ENCODE results near the gene BTBD16.

GRCh38 chr10:122264931-122265330, 6.2 kb upstream of the BTBD16 start:
- TF ChIP-seq, protein P1, sequence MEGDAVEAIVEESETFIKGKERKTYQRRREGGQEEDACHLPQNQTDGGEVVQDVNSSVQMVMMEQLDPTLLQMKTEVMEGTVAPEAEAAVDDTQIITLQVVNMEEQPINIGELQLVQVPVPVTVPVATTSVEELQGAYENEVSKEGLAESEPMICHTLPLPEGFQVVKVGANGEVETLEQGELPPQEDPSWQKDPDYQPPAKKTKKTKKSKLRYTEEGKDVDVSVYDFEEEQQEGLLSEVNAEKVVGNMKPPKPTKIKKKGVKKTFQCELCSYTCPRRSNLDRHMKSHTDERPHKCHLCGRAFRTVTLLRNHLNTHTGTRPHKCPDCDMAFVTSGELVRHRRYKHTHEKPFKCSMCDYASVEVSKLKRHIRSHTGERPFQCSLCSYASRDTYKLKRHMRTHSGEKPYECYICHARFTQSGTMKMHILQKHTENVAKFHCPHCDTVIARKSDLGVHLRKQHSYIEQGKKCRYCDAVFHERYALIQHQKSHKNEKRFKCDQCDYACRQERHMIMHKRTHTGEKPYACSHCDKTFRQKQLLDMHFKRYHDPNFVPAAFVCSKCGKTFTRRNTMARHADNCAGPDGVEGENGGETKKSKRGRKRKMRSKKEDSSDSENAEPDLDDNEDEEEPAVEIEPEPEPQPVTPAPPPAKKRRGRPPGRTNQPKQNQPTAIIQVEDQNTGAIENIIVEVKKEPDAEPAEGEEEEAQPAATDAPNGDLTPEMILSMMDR (IDR thresholded peaks at IDR 0.05), result no peak
- no peak for TF ChIP-seq EP300 (IDR thresholded peaks at IDR 0.05)
